GM19467 (cell line): ENCODE data around the gene CCL16.

Source experiments
- ATAC-seq: cut with Tn5 transposase; IDR thresholded peaks from one replicate; pipeline ENCODE4 v1.9.1; 2021; ENCODE audit warnings: mild to moderate bottlenecking, moderate library complexity; ENCODE audit not compliant: unreplicated experiment

The CCL16 gene

DNA sequence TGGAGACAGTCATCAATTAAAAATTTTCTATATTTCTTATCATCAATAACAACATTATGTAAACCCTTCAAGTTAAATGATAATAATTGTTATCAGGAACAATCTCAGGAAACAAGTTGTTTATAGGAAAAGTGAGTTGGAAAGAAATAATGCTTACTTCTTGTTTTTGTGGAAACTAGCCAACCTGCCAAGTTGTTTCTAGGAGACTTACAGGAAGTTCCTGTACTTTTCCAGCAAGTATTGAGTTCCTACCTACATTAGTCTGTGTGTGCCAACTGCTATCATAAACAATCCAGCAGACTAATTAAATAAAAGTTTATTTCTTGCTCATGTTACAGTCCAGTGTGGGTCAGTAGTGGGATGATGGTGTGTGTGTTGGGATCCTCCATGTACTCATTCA is 6.9 kb upstream of the CCL16 start:
- ATAC-seq, result no peak

DNA sequence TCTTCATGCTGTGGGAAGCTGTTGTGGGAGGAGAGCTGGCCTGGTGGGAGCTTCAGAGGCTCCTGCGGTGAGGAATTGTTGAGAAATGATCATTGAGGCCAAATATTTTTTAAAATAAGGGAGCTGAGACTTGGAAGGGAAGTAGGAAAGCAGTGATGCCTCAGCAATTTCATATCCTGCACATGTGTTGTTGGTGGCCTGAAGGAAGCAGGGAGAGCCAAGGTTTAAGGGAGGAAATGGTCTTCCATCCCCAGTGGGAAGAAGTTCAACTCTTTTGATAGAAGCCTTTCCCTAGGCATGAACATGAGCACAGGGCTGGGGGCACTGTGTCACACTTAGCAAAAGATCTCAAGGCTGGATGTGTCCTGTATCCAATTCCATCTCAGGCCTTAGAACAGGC is 5.3 kb upstream of the CCL16 start, which contains the start of gene CCL14:
Gene CCL14, minus strand, starts transcription at position 87 of the 400 bp plus-strand sequence. Its CDS starts 80 bp downstream, at position 7.
- ATAC-seq, result no peak

DNA sequence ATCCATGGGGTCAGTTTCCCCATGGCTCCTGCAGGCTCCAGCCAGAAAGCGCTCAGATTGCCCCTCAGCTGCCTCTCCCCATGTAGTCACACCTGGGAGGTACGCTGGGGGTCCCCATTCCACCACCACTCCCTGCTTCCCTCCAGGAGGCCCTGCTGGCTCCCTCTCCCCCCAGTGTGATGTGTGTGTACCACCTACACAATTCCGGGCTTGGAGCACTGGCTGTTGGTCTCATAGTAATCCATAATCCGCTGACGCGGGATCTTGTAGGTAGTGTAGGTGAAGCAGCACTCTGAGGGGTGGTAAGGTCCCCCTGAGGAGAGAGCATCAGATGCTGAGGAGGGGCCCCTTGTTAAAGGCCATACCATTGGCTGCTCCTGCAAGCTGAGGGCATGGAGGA is 2.8 kb upstream of the CCL16 start:
- ATAC-seq, result no peak

DNA sequence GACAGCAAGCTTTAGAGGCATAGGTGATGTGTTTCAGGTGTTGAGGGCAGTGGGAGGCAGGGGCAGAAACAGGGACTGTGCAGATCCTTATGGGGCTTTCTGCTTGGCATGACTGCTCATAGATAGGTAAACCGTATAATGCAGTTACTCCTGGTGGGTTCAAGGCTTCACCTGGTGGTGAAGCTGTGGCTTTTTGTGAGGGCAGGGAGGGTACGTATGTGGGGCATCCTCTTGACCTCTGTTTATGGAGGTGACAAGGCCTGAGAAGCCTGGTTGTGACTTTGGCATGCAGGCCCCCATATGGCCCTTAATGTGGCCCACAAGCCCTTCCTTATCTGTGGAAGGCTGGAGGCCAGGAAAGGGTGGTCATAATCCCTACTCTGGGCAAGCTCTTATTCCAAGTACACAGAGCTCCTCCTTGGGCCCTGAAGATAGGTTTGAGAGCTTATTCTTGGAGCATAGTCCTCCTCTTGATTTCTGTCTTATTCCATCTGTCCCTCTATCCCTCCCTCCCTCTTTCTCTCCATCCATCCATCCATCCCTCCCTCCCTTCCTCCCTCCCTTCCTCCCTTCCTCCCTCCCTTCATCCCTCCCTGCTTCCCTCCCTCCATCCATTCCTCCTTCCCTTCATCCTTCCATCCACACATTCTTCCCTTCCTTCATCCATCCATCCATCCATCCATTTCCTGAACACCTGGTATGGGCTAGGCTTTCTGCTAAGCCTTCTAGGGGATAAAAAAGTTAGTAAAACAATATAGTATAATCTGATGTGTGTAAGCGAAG is 1.3 kb upstream of the CCL16 start:
- ATAC-seq, result no peak

DNA sequence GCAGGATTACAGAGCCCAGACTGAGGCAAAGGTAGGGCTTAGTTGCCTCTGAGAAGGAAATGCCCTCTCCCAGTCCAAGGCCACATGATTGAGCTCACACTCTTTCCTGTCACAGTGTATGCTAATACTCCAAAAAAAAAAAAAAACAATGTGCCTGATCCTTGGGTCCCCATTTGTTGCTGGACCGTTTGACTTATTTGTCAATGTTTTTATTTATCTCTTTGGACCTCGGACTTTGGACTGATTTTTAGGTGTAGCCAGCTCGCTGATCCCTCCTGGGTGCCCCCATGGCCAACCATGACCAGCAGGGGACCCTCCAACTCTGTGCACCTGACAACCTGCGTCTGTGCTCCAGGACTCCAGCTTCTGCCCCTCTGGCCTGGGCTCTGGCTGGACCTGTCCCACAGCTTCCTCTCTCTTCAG is 622 bp upstream of the CCL16 start:
- ATAC-seq, result no peak

DNA sequence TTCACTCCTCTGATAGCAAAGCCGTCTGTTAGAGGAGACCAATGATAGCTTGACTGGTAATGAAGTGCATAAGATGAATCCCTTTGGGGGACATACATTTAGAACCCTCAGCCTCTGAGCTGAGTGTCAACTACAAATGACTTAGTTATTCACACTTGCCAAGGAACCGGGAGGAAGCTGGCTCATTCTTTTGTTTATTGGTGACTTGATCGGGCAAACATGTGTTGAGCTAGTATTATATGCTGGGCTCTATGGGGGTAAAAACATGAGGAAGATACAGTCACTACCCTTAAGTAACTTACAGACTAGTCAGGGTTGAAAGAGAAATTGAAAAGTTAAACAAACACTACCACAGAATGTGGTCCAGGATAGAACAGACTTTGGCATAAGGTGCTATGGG is 3.0 kb downstream of the CCL16 start:
- no peak for ATAC-seq

DNA sequence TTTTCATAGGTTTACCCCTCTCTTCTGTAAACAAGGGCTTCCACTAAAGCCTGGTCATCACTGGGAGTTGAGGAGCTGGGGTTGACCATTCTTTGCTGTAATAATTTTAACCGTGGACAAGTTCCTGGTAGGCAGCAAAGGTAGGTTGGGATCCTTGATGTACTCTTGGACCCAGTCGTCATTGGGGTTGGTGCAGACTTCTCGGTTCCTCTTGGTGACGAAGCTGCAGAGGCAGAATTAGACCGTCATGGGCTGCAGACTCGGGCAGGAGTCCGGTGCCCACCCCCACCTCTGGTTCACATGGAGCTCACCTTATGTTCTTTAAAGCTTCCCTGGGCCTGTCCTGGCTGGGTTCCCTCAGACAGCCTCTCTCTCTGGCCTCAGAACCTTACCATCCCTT is 3.8 kb downstream of the CCL16 start:
- no peak for ATAC-seq

DNA sequence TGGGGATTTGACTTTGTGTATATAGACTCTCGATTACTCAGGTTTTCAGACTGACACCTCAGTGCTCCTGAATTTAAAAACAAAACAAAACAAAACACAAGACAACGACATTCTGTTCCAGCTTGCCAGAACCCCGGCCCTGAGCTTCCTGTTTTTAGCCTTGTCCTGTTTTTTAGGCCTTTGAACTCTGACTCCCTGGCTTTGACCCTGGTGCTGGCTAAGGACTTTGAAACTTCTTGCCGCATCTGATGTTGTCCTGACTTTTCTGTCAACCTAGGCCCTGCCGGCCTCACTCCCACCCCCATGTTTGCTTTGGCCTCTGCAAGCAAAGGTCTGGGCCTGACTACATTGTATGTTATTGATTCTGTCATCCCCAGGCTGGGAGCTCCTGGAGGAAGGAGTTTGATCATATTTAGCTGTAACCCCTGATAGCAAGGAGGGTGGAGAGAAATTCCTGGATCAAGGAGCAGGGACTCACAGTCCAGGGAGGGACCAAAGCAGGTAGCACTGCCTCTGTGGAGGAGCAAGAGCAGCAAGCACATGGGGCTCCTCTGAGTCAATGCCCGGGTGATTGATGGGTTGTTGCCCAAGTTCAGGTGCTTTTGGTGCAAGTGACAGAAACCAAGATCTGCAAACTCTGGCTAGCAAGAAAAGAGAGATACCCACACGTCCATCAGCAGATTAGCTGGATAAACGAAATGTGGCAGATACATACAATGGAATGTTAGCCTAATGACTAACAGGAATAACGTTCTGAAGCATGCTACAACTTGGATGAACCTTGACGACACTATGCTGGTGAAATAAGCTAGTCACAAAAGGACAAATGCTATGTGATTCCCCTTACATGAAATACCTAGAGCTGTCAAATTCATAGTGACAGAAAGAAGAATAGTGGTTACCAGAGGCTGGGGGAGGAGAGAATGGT is 7.7 kb downstream of the CCL16 start:
- no peak for ATAC-seq

DNA sequence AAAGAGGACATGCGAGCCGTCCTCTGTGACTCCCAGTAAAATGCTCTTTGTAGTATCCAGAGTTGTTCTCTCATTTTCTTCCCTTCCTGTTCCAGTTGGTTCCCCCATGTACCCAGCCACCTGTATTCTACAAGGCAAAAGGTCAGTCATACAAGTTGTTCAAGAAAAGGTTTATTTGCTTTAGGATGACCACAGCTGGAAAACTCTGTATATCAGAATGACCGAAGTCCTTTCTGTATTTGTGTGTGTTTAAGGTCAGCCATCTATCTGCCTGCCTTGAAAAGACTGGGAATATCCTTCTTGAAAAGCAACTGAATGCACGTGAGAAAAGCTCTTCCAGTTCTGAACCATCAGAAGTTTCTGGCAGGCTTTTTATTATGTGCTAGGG is 8.4 kb downstream of the CCL16 start:
- ATAC-seq, result no peak

DNA sequence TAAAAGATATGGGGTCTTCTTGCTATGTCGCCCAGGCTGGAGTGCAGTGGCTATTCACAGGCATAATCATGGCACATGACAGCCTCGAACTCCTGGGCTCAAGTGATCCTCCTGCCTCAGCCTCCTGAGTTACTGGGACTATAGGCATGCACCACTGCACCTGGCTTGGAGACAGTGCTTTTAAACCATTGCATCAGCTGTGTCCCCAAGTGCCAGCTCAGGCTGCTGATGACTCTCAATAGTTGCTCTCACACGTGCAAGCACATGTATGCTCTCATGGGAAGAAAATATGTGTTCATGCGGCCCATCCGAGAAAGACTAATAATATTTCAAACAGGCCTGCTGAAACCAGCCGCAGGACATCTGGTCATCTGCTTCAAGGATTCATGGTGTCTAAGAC is 8.8 kb downstream of the CCL16 start:
- no peak for ATAC-seq

DNA sequence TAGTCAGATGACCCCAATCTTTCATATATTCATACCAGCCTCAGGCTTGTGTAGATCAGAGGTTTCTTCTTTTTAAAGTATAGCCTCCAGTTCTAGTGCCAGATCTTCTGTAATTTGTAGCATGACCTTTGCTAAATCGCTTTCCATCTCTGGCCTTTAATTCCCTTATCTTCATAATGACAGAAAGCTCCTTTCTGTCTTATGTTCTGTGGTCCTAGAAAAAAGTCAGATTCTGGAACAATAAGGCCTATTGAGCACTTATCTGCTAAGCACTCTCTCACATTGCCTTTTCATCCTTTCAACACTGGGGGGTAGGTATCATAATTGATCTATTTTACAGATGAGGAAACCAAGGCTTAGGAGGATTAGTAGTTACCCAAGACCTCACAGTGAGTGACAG is 9.2 kb downstream of the CCL16 start:
- no peak for ATAC-seq

DNA sequence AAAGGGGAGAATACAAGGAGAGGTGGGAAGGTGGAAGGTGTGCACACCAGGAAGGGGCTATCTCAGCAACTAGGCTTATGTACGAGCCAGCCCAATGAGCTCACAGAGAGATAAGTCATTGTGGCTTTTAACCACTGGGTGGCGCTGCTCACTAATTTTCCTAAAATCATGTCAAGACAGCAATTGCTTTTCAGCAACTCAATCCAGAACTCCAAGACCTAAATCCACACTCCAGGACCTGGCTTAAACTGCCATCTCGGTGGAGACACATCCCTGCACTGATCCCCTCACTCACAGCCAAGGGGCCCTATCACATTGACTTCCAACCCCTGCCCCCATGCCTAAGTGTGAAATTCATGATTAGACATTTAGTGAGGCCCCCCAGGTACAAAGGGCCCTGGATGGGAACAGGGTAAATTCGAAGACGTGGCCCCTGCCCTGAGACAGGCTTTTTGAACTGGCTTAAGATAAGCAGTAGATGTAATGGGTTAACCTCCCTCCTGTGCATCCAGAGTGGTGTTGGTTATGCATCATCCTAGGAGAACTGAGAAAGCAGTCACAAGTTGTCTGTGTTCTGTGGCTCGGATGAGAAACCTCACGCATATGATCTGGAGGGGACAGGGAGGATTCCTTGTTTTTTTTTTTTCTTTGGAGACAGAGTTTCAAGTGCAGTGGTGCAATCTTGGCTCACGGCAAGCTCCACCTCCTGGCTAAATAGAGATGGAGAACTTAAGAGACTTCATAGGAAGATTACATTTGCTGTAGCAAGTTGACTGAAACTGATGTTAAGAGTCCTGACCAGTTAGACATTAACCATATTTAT is 11.5 kb downstream of the CCL16 start:
- no peak for ATAC-seq

DNA sequence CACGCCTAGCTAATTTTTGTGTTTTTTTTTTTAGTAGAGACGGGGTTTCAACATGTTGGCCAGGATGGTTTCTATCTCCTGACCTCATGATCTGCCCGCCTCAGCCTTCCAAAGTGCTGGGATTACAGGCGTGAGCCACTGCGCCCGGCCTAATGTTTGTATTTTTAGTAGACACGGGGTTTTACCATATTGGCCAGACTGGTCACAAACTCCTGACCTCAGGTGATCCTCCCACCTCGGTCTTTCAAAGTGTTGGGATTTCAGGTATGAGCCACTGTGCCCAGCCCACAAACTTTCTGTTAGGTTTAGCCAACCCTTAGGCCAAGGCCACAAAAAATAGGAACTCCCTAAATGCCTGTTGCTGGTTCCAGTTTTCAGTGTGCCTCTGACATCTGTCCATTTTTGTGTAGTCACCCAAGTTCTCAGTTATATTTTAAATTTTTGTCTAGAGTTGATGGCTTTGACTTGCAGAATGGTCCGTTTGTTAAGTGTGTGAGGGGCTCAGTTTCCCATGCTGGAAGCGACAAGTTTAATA is 12.7 kb downstream of the CCL16 start:
- no peak for ATAC-seq

DNA sequence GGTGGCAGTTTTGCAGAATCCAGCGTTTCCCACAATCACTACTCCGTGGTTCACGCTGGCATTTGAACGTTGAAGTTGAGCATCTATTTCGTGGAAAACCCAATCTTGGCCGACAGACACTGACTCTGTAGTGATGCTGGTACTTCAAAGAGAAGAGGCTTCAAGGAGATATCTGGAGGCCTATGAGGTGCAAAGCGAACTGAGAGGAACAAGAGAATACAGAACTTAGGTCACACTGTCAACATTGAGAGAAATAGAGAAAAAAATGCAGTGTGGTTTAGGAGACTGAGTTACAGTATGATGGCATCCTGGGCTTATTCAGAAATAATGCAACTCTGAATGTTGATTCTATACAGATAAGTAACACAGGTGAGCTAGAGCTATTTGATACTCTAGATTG is 16.0 kb downstream of the CCL16 start:
- no peak for ATAC-seq

DNA sequence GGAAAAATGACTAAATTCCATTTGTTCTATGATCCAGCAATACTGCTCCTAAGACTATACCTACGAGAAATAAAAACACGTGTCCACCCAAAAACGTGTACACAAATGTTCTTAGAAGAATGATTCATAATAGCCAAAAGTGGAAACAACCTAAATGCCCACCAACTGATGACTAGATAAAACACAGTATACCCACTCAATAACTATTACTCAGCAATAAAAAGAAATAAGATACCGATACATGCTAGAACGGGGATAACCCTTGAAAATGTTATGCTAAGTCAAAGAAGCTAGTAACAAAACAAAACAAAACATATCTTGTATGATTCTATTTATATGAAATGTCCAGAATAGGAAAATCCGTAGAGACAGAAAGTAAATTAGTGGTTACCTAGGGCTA is 17.6 kb downstream of the CCL16 start:
- ATAC-seq, result no peak

DNA sequence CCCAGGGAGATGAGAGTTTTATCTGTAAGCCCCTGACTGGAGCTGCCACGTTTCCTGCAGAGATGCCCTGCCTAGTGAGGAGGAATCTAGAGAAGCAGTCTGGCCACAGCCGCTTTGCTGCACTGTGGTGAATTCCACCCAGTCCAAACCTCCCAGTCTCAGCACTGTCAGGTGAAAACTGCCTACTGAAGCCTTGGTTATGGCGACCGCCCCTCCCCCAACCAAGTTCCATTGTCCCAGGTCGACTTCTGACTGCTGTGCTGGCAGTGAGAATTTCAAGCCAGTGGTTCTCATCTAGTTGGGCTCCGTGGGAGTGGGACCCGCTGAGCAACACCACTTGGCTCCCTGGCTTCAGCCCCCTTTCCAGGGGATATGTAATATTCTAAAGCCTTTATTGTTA is 27.6 kb downstream of the CCL16 start:
- ATAC-seq, result no peak

DNA sequence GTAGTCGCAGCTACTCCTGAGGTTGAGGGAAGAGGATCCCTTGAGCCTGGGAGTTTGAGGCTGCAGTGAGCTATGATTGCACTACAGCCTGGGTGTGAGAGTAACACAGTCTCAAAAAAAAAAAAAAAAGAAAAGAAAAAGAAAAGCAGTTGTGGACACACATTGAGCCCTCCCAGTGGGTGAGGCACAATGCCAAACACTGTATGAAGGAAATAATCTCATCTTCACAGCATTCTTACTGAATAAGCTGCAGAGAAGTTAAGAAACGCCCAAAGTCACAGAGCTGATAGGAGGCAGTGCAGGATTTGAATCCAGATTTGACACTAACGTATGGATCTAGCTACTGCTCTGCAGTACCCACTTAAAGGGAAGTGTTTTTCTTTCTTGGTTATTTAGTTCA is 31.9 kb downstream of the CCL16 start:
- no peak for ATAC-seq

DNA sequence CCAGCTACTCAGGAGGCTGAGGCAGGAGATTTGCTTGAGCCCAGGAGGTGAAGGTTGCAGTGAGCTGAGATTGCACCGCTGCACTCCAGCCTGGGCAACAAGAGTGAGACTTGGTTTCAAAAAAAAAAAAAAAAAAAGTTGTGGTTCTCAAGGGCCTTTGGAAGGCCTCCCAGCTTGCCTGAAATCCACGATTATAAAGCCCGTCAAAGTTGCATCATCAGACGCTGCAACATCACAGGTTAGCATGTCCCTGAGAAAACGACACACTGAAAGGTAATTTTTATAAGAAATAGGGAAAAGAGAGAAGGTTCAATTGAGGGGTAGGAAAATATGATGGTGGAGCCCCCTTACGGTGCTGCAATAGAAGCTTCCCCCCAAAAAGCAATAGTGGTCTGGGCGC is 33.2 kb downstream of the CCL16 start:
- no peak for ATAC-seq

DNA sequence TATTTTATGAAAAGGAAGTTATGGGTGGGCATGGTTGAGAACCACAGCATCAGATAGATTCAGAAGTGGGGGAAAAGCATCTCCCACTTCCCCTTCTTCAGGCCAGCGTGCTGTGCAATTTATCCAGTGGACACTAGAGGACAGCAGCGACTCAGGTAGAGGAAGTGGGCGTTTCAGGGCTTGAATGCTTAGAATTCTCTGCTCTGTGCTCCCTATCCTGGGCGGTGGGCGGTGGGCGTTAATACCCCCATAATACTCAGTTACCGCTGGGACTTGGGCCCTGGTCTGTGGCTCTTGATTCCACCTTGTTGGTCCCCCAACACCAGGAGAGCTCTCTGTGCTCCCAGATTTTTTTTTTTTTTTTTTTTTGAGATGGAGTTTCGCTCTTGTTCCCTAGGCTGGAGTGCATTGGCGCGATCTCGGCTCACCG is 34.1 kb downstream of the CCL16 start:
- no peak for ATAC-seq

DNA sequence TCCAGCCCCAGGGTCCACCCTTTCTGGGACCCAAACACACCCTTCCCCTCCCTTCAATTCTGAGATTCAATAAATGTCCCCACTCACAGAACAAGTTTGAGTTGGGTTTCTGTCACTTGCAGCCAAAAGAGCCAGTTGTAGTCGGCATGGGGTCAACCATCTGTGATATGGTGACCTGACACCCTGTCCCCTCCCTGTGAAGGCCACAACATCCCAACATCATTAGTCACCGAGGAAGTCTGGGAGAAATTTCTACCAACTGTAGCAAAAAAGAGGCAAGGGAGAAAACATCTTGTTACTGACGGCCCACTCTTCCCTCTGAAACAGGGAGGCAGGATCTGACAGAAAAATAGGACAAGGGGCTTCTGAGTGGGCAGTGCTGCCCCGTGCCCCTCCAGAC is 37.1 kb downstream of the CCL16 start:
- no peak for ATAC-seq

DNA sequence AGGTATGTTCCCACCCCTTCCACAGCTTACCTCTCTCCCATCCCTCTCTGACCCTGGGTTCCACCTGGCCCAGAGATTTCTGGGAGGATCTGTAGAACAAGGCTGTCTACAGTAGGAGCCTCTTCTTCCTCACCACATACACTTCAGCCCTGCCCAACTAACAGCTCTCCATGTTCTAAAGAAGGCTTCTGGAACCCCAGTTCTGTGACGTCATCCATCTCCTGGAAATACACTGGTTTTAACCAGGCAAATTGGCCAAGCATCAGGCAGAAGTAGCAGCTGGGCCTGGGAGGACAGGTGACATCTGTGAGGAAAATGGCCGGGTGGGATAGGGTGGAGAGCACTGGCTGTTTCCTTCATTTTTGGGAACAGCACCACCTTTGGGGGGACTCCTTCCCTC is 37.8 kb downstream of the CCL16 start, which contains the start of gene LYZL6:
Gene LYZL6, minus strand, starts transcription at position 177 of the 400 bp plus-strand sequence. CDS start 4,357 bp downstream, outside the sequence.
- ATAC-seq, result no peak
